ACC112 (cell line): ENCODE measurements around the gene LYSMD1.
A peak's percentile ranks its signal among the peaks of the same experiment; 100 is the strongest.

Experiments used
- H2AFZ ChIP-seq: fragments of 200-600 bp; sonication (generic); one replicate; pipeline ENCODE4 v1.6.0; 2017; ENCODE audit warnings: antibody characterized with exemption, low read length; ENCODE audit not compliant: unreplicated experiment
- H3K27ac ChIP-seq: fragments of 200-600 bp; sonication (generic); 2 replicates; pipeline ENCODE4 v1.5.1; 2014; ENCODE audit warnings: low read depth, mild to moderate bottlenecking, antibody characterized with exemption, low read length, moderate library complexity
- H3K27me3 ChIP-seq: fragments of 200-600 bp; sonication (generic); 2 replicates; pipeline ENCODE4 v1.6.1; 2014; ENCODE audit warnings: mild to moderate bottlenecking, antibody characterized with exemption, low read length, moderate library complexity, mixed read lengths; ENCODE audit not compliant: insufficient read depth
- H3K36me3 ChIP-seq: fragments of 200-600 bp; sonication (generic); 2 replicates; pipeline ENCODE4 v1.6.1; 2016; ENCODE audit warnings: mild to moderate bottlenecking, antibody characterized with exemption, low read length, moderate library complexity, mixed read lengths; ENCODE audit not compliant: insufficient read depth
- H3K4me1 ChIP-seq: fragments of 200-600 bp; sonication (generic); one replicate; pipeline ENCODE4 v1.6.1; 2016; ENCODE audit warnings: low read length, mixed read lengths; ENCODE audit not compliant: insufficient read depth, unreplicated experiment, control insufficient read depth
- H3K4me3 ChIP-seq: fragments of 200-600 bp; sonication (generic); 2 replicates; pipeline ENCODE4 v1.5.1; 2014; ENCODE audit warnings: mild to moderate bottlenecking, low read depth, low read length
- H3K79me2 ChIP-seq: fragments of 200-600 bp; sonication (generic); one replicate; pipeline ENCODE4 v1.6.0; 2016; ENCODE audit warnings: low read length; ENCODE audit not compliant: control insufficient read depth, unreplicated experiment, insufficient read depth

LYSMD1 gene

GRCh38 chr1:151156515-151156819 is 9.2 kb downstream of the LYSMD1 start, which contains the start of gene TNFAIP8L2:
TSS of gene TNFAIP8L2 (plus strand) at chr1:151156649. CDS start at chr1:151158698, 2,049 bp downstream.
- H2AFZ ChIP-seq: no peak within 1 kb of the TSS
- H3K4me1 ChIP-seq: no peaks in the 10 kb centered on the region

GRCh38 chr1:151147665-151148064 is 18.0 kb downstream of the LYSMD1 start:
- no peak overlapping the region for H2AFZ ChIP-seq
- H3K4me1 ChIP-seq: peaks cover 8% of the 10 kb centered on the region
- H3K79me2 ChIP-seq: no peaks in the 10 kb centered on the region
- H3K36me3 ChIP-seq: no peaks in the 10 kb centered on the region
- no peak overlapping the region for H3K4me3 ChIP-seq
- no peak overlapping the region for H3K27ac ChIP-seq
- peaks cover 14% of the 10 kb centered on the region for H3K27me3 ChIP-seq

More at GRCh38 chr1:151156515-151156819, 9.2 kb downstream of the LYSMD1 start, which contains the start of gene TNFAIP8L2:
- no peaks in the 10 kb centered on the region for H3K79me2 ChIP-seq
- H3K27me3 ChIP-seq: no peaks in the 10 kb centered on the region
- H3K27ac ChIP-seq: no peak within 1 kb of the TSS
- H3K36me3 ChIP-seq: peaks cover 9% of the 10 kb centered on the region
- no peak within 1 kb of the TSS for H3K4me3 ChIP-seq

- Histone ChIP-seq H2AFZ (peak overlapping the region; percentile 65), H3K36me3 (no peaks in the 10 kb centered on the region), H3K79me2 (no peaks in the 10 kb centered on the region), H3K27me3 (peaks cover 14% of the 10 kb centered on the region), H3K4me3 (peak overlapping the region; percentile 82), H3K4me1 (peaks cover 8% of the 10 kb centered on the region), H3K27ac (no peak overlapping the region)
Measured at GRCh38 chr1:151147132-151147503, 18.6 kb downstream of the LYSMD1 start.

DNA sequence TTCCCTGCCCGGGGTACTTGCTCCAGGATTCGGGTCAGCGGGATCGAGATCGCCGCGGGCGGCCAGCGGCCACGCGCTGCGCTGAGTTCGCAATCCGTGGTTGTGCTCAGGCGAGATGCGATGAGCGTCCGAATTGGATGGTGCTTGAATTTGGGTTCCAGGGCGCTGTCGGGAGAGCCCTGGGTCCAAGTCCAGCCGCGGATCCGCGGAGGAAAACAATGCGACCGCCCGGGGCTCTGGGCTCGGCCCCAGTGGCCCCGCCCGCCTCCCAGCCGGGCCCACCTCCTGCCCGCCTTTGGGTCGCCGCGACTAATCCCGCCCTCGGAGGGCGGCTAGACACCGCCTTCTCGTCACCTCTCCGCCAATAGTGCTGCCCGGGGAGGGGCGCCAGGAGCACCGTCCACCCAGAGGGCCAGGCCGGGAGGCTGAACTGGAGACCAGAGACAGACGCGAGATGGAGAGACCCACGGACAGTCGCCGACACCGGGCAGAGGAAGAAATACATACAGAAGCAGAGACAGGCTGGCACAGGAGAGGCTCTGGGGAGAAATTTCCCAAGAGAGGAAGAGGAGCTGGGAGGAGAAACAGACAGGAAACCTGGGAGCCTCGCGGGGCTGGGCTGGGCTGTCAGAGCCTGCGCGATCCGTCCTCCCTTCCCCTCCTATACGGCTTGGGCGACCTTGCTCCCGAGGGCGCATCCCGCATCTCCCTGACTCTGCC is 19.1 kb downstream of the LYSMD1 start, which contains the start of gene SEMA6C:
SEMA6C (minus strand) TSS at position 220 of the 720 bp plus-strand sequence. CDS start 4,010 bp downstream, outside the sequence.
- no peaks in the 10 kb centered on the region for H3K36me3 ChIP-seq
- peak within 1 kb of the TSS; percentile 82 for H3K4me3 ChIP-seq
- H3K79me2 ChIP-seq: no peaks in the 10 kb centered on the region
- peak within 1 kb of the TSS; percentile 65 for H2AFZ ChIP-seq
- H3K27me3 ChIP-seq: peaks cover 14% of the 10 kb centered on the region
- H3K27ac ChIP-seq: no peak within 1 kb of the TSS
- peaks cover 8% of the 10 kb centered on the region for H3K4me1 ChIP-seq

DNA sequence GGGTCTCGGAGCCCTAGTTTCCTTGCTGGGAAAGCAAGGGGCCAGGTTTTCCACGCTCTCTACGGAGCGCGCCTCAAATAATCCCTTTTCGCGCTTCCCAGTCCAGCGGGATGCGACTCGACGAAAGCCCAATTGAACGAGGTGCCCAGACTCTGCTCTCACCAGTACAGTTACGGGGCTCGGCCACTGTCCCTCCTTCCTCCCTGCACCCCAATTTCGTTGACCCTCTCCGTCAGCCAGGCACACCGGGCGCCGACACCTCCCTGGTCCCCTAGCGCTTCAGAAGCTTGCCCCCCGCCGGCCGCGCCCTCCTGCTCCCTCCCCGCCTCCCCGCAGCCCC is 19.7 kb downstream of the LYSMD1 start:
- Histone ChIP-seq H2AFZ (peak overlapping the region; percentile 42), H3K4me3 (peak overlapping the region; percentile 82), H3K4me1 (peaks cover 8% of the 10 kb centered on the region), H3K27me3 (peaks cover 14% of the 10 kb centered on the region), H3K79me2 (no peaks in the 10 kb centered on the region), H3K36me3 (no peaks in the 10 kb centered on the region), H3K27ac (no peak overlapping the region)

GRCh38 chr1:151145304-151146071 is 20.2 kb downstream of the LYSMD1 start:
- H3K36me3 ChIP-seq: no peaks in the 10 kb centered on the region
- H3K27me3 ChIP-seq: peaks cover 14% of the 10 kb centered on the region
- H3K4me1 ChIP-seq: peaks cover 8% of the 10 kb centered on the region
- H2AFZ ChIP-seq: peak overlapping the region; percentile 42
- H3K4me3 ChIP-seq: peak overlapping the region; percentile 82
- no peaks in the 10 kb centered on the region for H3K79me2 ChIP-seq
- no peak overlapping the region for H3K27ac ChIP-seq

GRCh38 chr1:151144474-151145303 is 21.0 kb downstream of the LYSMD1 start:
- Histone ChIP-seq H3K4me3 (no peak overlapping the region), H2AFZ (no peak overlapping the region), H3K27ac (no peak overlapping the region), H3K36me3 (no peaks in the 10 kb centered on the region), H3K27me3 (peaks cover 14% of the 10 kb centered on the region), H3K79me2 (no peaks in the 10 kb centered on the region), H3K4me1 (peaks cover 8% of the 10 kb centered on the region)

- no peak overlapping the region for H3K27ac ChIP-seq
Measured at GRCh38 chr1:151143986-151144385, 21.7 kb downstream of the LYSMD1 start.

DNA sequence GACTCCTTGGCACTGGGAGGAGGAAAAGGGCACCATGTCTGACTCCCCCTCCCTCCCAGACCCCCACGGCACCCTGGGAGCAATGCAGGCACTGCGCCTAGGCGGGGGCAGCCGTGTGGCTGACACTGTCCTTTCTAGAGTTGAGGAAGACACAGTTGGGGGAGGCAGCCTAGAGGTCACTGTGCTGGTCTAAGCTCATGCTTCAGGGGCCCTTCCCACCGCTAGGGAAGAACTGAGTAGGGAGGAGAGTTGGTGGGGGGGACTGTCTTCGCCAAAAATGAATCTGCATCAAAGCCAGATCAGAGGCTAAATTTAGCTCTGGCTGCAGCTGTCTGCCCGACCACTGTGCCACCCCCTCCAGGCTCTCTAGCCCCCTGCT is 22.7 kb downstream of the LYSMD1 start:
- H3K27me3 ChIP-seq: peaks cover 14% of the 10 kb centered on the region
- H3K27ac ChIP-seq: no peak overlapping the region
- H3K4me3 ChIP-seq: no peak overlapping the region
- H3K36me3 ChIP-seq: no peaks in the 10 kb centered on the region
- peaks cover 8% of the 10 kb centered on the region for H3K4me1 ChIP-seq
- no peak overlapping the region for H2AFZ ChIP-seq
- no peaks in the 10 kb centered on the region for H3K79me2 ChIP-seq

More at GRCh38 chr1:151143986-151144385, 21.7 kb downstream of the LYSMD1 start:
- H3K36me3 ChIP-seq: no peaks in the 10 kb centered on the region
- no peaks in the 10 kb centered on the region for H3K79me2 ChIP-seq
- peaks cover 14% of the 10 kb centered on the region for H3K27me3 ChIP-seq
- H2AFZ ChIP-seq: no peak overlapping the region
- H3K4me3 ChIP-seq: no peak overlapping the region
- peaks cover 8% of the 10 kb centered on the region for H3K4me1 ChIP-seq

DNA sequence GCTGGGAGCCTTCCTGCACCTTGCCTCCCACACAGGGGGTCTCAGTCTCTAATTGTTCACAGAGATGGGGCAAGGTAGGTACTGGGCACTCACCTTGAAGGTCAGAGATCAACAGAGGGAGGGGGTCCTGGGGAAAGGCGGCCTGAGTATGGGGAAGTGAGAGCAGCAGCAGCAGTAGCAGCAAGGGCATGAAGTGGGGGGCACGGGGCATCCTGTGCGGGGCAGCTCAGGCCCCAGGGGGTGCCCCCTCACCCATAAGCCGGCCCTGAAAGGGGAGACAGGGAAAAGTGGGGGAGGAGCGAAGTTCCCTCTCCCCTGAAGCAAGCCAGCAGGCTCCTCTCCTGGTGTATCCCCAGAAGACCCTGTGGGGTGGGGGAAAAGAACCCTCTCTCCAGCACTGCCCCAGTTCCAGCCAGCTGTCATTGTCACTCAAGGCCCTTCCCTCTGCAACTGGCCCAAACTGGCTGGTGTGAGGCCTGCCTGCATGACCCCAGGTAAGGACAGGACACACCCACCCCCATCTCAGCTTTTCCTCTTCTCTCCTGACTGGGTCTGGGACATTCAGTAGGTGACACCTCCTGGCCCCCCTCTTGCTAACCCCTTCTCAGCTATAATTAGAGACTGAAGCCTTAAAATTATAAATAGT is 23.2 kb downstream of the LYSMD1 start:
- Histone ChIP-seq H3K27me3 (peaks cover 14% of the 10 kb centered on the region), H3K4me3 (no peak overlapping the region), H3K4me1 (peaks cover 8% of the 10 kb centered on the region), H3K27ac (no peak overlapping the region), H3K36me3 (no peaks in the 10 kb centered on the region), H2AFZ (no peak overlapping the region), H3K79me2 (no peaks in the 10 kb centered on the region)
